ENCODE results near the gene LRRC46. TPM values are rescaled to one million over a fixed set of nuclear protein-coding genes. Genes with fewer than 3 reads are reported as not detected.

LRRC46 gene
- total and polyA plus RNA-seq, 4 donors: 9.3 to 25.3 (median 10.7) TPM

GRCh38 chr17:47855737-47856136, 24.3 kb downstream of the LRRC46 start:
- peak; percentile 43 to 70 (median 54) for DNase-seq
- WGBS, 2 donors: 31 to 32% methylated on average over 3 of the region's 3 CpGs
- H3K9me3 ChIP-seq (ENCODE audit: control insufficient read depth in 4 of 4, insufficient read depth in 3 of 4, low read length in 3 of 4): no peaks in the 10 kb centered on the region
- H3K4me1 ChIP-seq (ENCODE audit: control insufficient read depth in 5 of 5, insufficient read depth in 5 of 5, low read length in 5 of 5): peaks cover 0 to 15% (median 9%) of the 10 kb centered on the region in 5 donors
- peaks cover 0 to 41% (median 39%) of the 10 kb centered on the region in 3 donors for H3K27me3 ChIP-seq (ENCODE audit: control insufficient read depth in 3 of 3, insufficient read depth in 3 of 3, low read length in 2 of 3)
- no peak for ATAC-seq (ENCODE audit: insufficient read depth, low FRiP score)
- no peak overlapping the region for H3K9ac ChIP-seq (ENCODE audit: insufficient read depth in 1 of 2, low read length in 2 of 2)
- peak overlapping the region in 1 of 2 donors; percentile 81 for H3K27ac ChIP-seq (ENCODE audit: low read depth in 1 of 2, low read length in 1 of 2)
- no peak overlapping the region for H3K4me3 ChIP-seq
- H3K36me3 ChIP-seq (ENCODE audit: control insufficient read depth in 4 of 4, insufficient read depth in 4 of 4, low read length in 4 of 4): no peaks in the 10 kb centered on the region
- TF ChIP-seq CTCF (IDR thresholded peaks at IDR 0.05; ENCODE audit: control extremely low read depth, extremely low read depth): no peak

- DNase-seq (no peak), ATAC-seq (ENCODE audit: insufficient read depth, low FRiP score) (no peak)
- peak overlapping the region in 1 of 2 donors; percentile 34 for H3K27ac ChIP-seq (ENCODE audit: low read depth in 1 of 2, low read length in 1 of 2)
Measured at GRCh38 chr17:47856830-47857229, 25.4 kb downstream of the LRRC46 start.

GRCh38 chr17:47857551-47858455, 26.3 kb downstream of the LRRC46 start:
- no peak for DNase-seq
- H3K9me3 ChIP-seq (ENCODE audit: control insufficient read depth in 4 of 4, insufficient read depth in 3 of 4, low read length in 3 of 4): no peaks in the 10 kb centered on the region
- WGBS, 2 donors: 55 to 74% methylated on average over 16 of the region's 16 CpGs
- H3K27me3 ChIP-seq (ENCODE audit: control insufficient read depth in 3 of 3, insufficient read depth in 3 of 3, low read length in 2 of 3): peaks cover 0 to 27% (median 25%) of the 10 kb centered on the region in 3 donors
- H3K27ac ChIP-seq (ENCODE audit: low read depth in 1 of 2, low read length in 1 of 2): no peak overlapping the region
- no peak overlapping the region for H3K4me3 ChIP-seq
- no peak for ATAC-seq (ENCODE audit: insufficient read depth, low FRiP score)
- H3K4me1 ChIP-seq (ENCODE audit: control insufficient read depth in 5 of 5, insufficient read depth in 5 of 5, low read length in 5 of 5): peaks cover 0 to 12% (median 5%) of the 10 kb centered on the region in 5 donors
- H3K9ac ChIP-seq (ENCODE audit: insufficient read depth in 1 of 2, low read length in 2 of 2): no peak overlapping the region
- no peaks in the 10 kb centered on the region for H3K36me3 ChIP-seq (ENCODE audit: control insufficient read depth in 4 of 4, insufficient read depth in 4 of 4, low read length in 4 of 4)
- TF ChIP-seq CTCF (IDR thresholded peaks at IDR 0.05; ENCODE audit: control extremely low read depth, extremely low read depth): no peak

More at GRCh38 chr17:47856830-47857229, 25.4 kb downstream of the LRRC46 start:
- no peak overlapping the region for H3K4me3 ChIP-seq
- H3K9ac ChIP-seq (ENCODE audit: insufficient read depth in 1 of 2, low read length in 2 of 2): no peak overlapping the region
- H3K4me1 ChIP-seq (ENCODE audit: control insufficient read depth in 5 of 5, insufficient read depth in 5 of 5, low read length in 5 of 5): peaks cover 0 to 12% (median 5%) of the 10 kb centered on the region in 5 donors
- H3K36me3 ChIP-seq (ENCODE audit: control insufficient read depth in 4 of 4, insufficient read depth in 4 of 4, low read length in 4 of 4): no peaks in the 10 kb centered on the region
- no peaks in the 10 kb centered on the region for H3K9me3 ChIP-seq (ENCODE audit: control insufficient read depth in 4 of 4, insufficient read depth in 3 of 4, low read length in 3 of 4)
- no peak for TF ChIP-seq CTCF (IDR thresholded peaks at IDR 0.05; ENCODE audit: control extremely low read depth, extremely low read depth)
- H3K27me3 ChIP-seq (ENCODE audit: control insufficient read depth in 3 of 3, insufficient read depth in 3 of 3, low read length in 2 of 3): peaks cover 0 to 37% (median 35%) of the 10 kb centered on the region in 3 donors
